PC-3 (cell line): ENCODE results near the gene IFNLR1. TPM values are rescaled to one million over a fixed set of nuclear protein-coding genes. Genes with fewer than 3 reads are reported as not detected.

ENCODE experiments used
- ATAC-seq: fragments of 200-7000 bp; cut with Tn5 transposase; 2 replicates; pipeline ENCODE4 v1.9.1; 2020; ENCODE audit warnings: mild to moderate bottlenecking, moderate library complexity
- BruUV-seq: library from RNA; stranded (reverse); fragments of 400-500 nt; replicated peaks from 2 replicates; lab custom pipeline; 2021; lab: Mats Ljungman, UMichigan
- CTCF ChIA-PET: fragments of 300-600 bp; sonication (Branson Sonifier 250); formaldehyde crosslinking; loops from one replicate; lab custom pipeline; 2022; ENCODE audit warnings: antibody characterized with exemption; lab: Charles Lee
- POLR2A ChIA-PET: fragments of 300-600 bp; sonication (Branson Sonifier 250); formaldehyde crosslinking; loops from one replicate; lab custom pipeline; 2022; ENCODE audit warnings: antibody characterized with exemption; ENCODE audit not compliant: unreplicated experiment; lab: Charles Lee
- DNase-seq: peaks from one replicate; pipeline ENCODE4 v3.0.0-alpha.2; 2015
- H2AFZ ChIP-seq: fragments of 300-600 bp; sonication (generic); 2 replicates; pipeline ENCODE4 v1.6.0; 2016; ENCODE audit warnings: antibody characterized with exemption, low read length
- H3F3A ChIP-seq: fragments of 300-600 bp; sonication (generic); one replicate; pipeline ENCODE4 v1.6.0; 2017; ENCODE audit warnings: antibody characterized with exemption, low read length, control low read depth, mild to moderate bottlenecking; ENCODE audit not compliant: unreplicated experiment
- H3K27ac ChIP-seq: fragments of 300-600 bp; sonication (generic); 2 replicates; pipeline ENCODE4 v1.5.1; 2016; ENCODE audit warnings: mild to moderate bottlenecking, low read length
- H3K27me3 ChIP-seq: fragments of 300-600 bp; sonication (generic); 2 replicates; pipeline ENCODE4 v1.6.1; 2016; ENCODE audit warnings: low read length, mixed read lengths
- H3K36me3 ChIP-seq: fragments of 300-600 bp; sonication (generic); 2 replicates; pipeline ENCODE4 v1.6.1; 2016; ENCODE audit warnings: low read depth, mixed run types, low read length, mixed read lengths
- H3K4me1 ChIP-seq: fragments of 300-600 bp; sonication (generic); 2 replicates; pipeline ENCODE4 v1.5.1; 2016; ENCODE audit warnings: low read length; ENCODE audit not compliant: insufficient read depth
- H3K4me2 ChIP-seq: fragments of 300-600 bp; sonication (generic); 2 replicates; pipeline ENCODE4 v1.6.0; 2016; ENCODE audit warnings: low read length
- H3K4me3 ChIP-seq: fragments of 300-600 bp; sonication (generic); 2 replicates; pipeline ENCODE4 v1.5.1; 2016; ENCODE audit warnings: mild to moderate bottlenecking, low read length, mixed read lengths
- H3K79me2 ChIP-seq: fragments of 300-600 bp; sonication (generic); 2 replicates; pipeline ENCODE4 v1.6.1; 2017; ENCODE audit warnings: low read length, mixed read lengths
- H3K9ac ChIP-seq: fragments of 300-600 bp; sonication (generic); 2 replicates; pipeline ENCODE4 v1.6.0; 2016; ENCODE audit warnings: mild to moderate bottlenecking, low read length
- H3K9me2 ChIP-seq: fragments of 300-600 bp; sonication (generic); replicated peaks from 2 replicates; pipeline ENCODE4 v1.6.1; 2016; ENCODE audit warnings: mixed run types, low read length, mixed read lengths
- H3K9me3 ChIP-seq: fragments of 300-600 bp; sonication (generic); 2 replicates; pipeline ENCODE4 v1.6.1; 2016; ENCODE audit warnings: low read length, mixed read lengths
- H4K20me1 ChIP-seq: fragments of 300-600 bp; sonication (generic); 2 replicates; pipeline ENCODE4 v1.6.1; 2016; ENCODE audit warnings: low read length, mixed read lengths
- CTCF ChIP-seq: fragments of 300-600 bp; sonication (generic); conservative IDR thresholded peaks from 2 replicates; pipeline ENCODE4 v1.5.1; 2017; ENCODE audit warnings: antibody characterized with exemption, low read depth, mild to moderate bottlenecking, low read length
- EZH2 ChIP-seq: fragments of 300-600 bp; sonication (generic); IDR thresholded peaks from one replicate; pipeline ENCODE4 v1.6.1; 2017; ENCODE audit warnings: antibody characterized with exemption, mild to moderate bottlenecking, low read length; ENCODE audit not compliant: unreplicated experiment
- EZH2phosphoT487 ChIP-seq: fragments of 300-600 bp; sonication (generic); IDR thresholded peaks from 2 replicates; pipeline ENCODE4 v1.6.1; 2018; ENCODE audit warnings: mild to moderate bottlenecking, antibody characterized with exemption, low read length, borderline replicate concordance
- intact Hi-C: fragments of 100-400 bp; cut with micrococcal nuclease; formaldehyde crosslinking; loops from 2 replicates; pipeline ENCODE4 v1.9.0; 2023
- total RNA-seq: library from RNA; depleted of rRNA; stranded (reverse); fragments of >200 nt; gene quantifications from 2 replicates; pipeline ENCODE4 v1.2.3, GENCODE V29; 2014

Gene IFNLR1
- total RNA-seq, 1 experiment from 2014 or later: 9.5 TPM

GRCh38 chr1:24175033-24175755 is 11.9 kb downstream of the IFNLR1 start:
- POLR2A ChIA-PET: no interaction called here
- Histone ChIP-seq H3K36me3 (no peaks in the 10 kb centered on the region), H3K9me2 (no peaks in the 10 kb centered on the region), H2AFZ (no peak overlapping the region), H3K79me2 (no peaks in the 10 kb centered on the region), H3K27me3 (no peaks in the 10 kb centered on the region), H3F3A (no peaks in the 10 kb centered on the region), H3K4me2 (no peak overlapping the region), H3K27ac (no peak overlapping the region), H3K4me3 (no peak overlapping the region), H3K9me3 (no peaks in the 10 kb centered on the region), H3K4me1 (peaks cover 8% of the 10 kb centered on the region; the same call in 1 of the 2 replicates), H3K9ac (no peak overlapping the region), H4K20me1 (no peaks in the 10 kb centered on the region)
- TF ChIP-seq EZH2phosphoT487: no peak
- no peak for TF ChIP-seq EZH2
- TF ChIP-seq CTCF: no peak
- ATAC-seq (peak; percentile 24; the same call in 1 of the 2 replicates), DNase-seq (peak; percentile 50)
- no TSS peak for BruUV-seq
- intact Hi-C loops: no loop called here
- CTCF ChIA-PET: no interaction called here

GRCh38 chr1:24173638-24174575 is 13.2 kb downstream of the IFNLR1 start:
- H3K4me1 ChIP-seq: peaks cover 8% of the 10 kb centered on the region; the same call in 1 of the 2 replicates
- ATAC-seq: no peak
- no peaks in the 10 kb centered on the region for H3K27me3 ChIP-seq
- intact Hi-C loops: no loop called here
- no peaks in the 10 kb centered on the region for H3K79me2 ChIP-seq
- H2AFZ ChIP-seq: no peak overlapping the region
- POLR2A ChIA-PET: no interaction called here
- CTCF ChIA-PET: no interaction called here
- no peaks in the 10 kb centered on the region for H3F3A ChIP-seq
- DNase-seq: no peak
- no TSS peak for BruUV-seq
- H3K27ac ChIP-seq: no peak overlapping the region
- no peak overlapping the region for H3K4me3 ChIP-seq
- H3K9me2 ChIP-seq: no peaks in the 10 kb centered on the region
- no peaks in the 10 kb centered on the region for H3K36me3 ChIP-seq
- TF ChIP-seq EZH2phosphoT487: no peak
- TF ChIP-seq CTCF: no peak
- no peak for TF ChIP-seq EZH2
- H4K20me1 ChIP-seq: no peaks in the 10 kb centered on the region
- no peak overlapping the region for H3K9ac ChIP-seq
- no peak overlapping the region for H3K4me2 ChIP-seq
- H3K9me3 ChIP-seq: no peaks in the 10 kb centered on the region
